ENCODE measurements around the gene GPC6.

GPC6 gene

DNA sequence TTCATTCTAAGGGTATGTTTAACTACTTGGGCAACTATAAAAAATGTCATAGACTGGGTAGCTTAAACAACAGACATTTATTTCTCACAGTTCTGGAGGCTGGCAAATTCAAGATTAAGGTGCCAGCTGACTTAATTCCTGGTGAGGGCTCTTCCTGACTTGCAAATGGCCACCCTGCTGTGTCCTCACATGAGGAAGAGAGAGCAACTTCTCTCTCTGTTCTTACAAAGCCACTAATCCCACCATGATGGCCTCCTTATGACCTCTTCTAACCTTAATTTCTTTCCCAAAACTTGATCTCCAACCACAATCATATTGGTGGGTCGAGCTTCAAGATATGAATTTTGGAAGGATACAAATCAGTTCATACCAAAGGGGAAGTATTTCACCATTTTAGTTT lies 853.9 kb downstream of the GPC6 start:
- in situ Hi-C loops (cut with MboI; ENCODE audit: low sequenced_read_pairs): no loop called here
- Histone ChIP-seq H3K27me3 (ENCODE audit: low read depth) (no peaks in the 10 kb centered on the region), H3K36me3 (replicated peaks) (no peaks in the 10 kb centered on the region), H3K4me3 (no peak overlapping the region), H3K9me3 (no peaks in the 10 kb centered on the region; the same call in 1 of the 2 replicates), H3K4me1 (no peaks in the 10 kb centered on the region)
- no peak for DNase-seq (ENCODE audit: low spot score in 2 of 2)

DNA sequence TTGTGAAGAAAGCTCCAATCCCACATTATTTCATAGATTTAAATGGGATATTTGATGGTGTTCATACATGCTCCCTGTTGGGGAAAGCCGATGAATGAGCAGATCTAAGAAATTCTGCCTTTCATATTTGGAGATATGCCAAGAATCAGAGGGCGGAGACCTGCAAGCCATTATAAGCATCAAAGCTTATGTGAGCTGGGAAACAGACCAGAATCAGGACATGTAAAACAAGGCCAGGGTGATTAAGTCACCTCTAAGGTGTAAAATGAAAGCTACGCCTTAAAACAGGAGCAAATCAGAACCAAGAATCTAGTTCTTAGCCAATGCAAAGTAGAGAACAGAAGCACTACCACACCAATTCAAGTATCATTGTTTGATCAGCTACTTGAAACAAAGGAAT lies 860.5 kb downstream of the GPC6 start:
- Histone ChIP-seq H3K9me3 (no peaks in the 10 kb centered on the region), H3K27me3 (ENCODE audit: low read depth) (no peaks in the 10 kb centered on the region), H3K36me3 (replicated peaks) (no peaks in the 10 kb centered on the region), H3K4me3 (no peak overlapping the region), H3K4me1 (no peaks in the 10 kb centered on the region; the same call in 1 of the 2 replicates)
- in situ Hi-C loops (cut with MboI; ENCODE audit: low sequenced_read_pairs): no loop called here
- DNase-seq (ENCODE audit: low spot score in 2 of 2): no peak

DNA sequence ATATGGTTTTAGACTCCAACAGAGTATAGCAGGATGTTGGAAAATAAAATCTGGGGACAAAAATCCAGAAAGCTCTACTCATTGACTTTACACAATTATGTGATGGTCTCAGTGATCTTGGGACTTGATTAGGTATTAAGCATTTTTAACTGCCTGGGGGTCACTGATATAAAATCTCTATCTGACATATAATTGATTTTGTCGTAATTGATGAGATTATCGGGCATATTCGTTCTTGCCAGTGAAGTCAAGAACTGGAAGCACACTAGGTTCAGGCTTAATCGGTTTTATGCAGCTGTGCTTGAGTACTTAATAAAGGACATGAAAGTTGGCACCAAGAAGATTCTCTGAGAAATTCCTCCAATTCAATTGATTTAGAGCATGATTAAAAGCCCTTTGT lies 862.1 kb downstream of the GPC6 start:
- in situ Hi-C loops (cut with MboI; ENCODE audit: low sequenced_read_pairs): no loop called here
- Histone ChIP-seq H3K4me1 (no peaks in the 10 kb centered on the region; the same call in 1 of the 2 replicates), H3K4me3 (no peak overlapping the region), H3K36me3 (replicated peaks) (no peaks in the 10 kb centered on the region), H3K27me3 (ENCODE audit: low read depth) (no peaks in the 10 kb centered on the region), H3K9me3 (peaks cover 2% of the 10 kb centered on the region; the same call in 1 of the 2 replicates)
- DNase-seq (ENCODE audit: low spot score in 2 of 2): no peak

DNA sequence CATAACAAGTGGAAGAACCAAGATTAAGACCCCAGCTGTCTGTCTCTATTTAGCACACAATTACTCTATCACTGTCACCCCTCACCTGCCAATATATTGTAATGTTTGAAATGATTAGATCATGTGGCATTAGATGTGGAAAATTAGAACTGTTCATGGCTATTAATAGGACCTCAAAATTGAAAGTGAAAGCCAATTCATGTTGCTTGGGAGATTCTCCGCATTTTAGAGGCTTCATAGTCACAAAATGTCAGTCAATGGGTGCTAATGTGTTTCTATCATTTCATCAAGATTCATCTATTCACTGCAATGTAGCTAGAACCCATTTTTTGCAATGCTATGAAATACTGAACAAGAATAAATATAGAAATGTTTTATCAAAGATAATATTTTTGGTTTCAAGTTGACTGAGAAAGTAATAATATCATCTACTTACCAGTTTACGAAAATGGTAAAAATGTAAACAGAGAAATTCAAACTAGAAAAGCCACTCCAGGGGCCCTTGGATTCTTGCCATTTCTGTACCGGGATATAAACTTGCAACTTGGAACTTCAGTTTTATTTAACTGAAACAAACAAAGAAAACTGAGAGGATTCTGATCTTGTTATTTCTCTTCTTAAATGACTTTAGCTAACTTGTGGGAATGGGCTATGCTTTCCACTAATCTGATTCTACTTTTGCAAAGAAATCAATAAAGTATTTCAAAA lies 864.3 kb downstream of the GPC6 start:
- no peak for DNase-seq (ENCODE audit: low spot score in 2 of 2)
- Histone ChIP-seq H3K27me3 (ENCODE audit: low read depth) (no peaks in the 10 kb centered on the region), H3K9me3 (peaks cover 2% of the 10 kb centered on the region; the same call in 1 of the 2 replicates), H3K36me3 (replicated peaks) (no peaks in the 10 kb centered on the region), H3K4me3 (no peak overlapping the region), H3K4me1 (no peaks in the 10 kb centered on the region; the same call in 1 of the 2 replicates)
- in situ Hi-C loops (cut with MboI; ENCODE audit: low sequenced_read_pairs): no loop called here

DNA sequence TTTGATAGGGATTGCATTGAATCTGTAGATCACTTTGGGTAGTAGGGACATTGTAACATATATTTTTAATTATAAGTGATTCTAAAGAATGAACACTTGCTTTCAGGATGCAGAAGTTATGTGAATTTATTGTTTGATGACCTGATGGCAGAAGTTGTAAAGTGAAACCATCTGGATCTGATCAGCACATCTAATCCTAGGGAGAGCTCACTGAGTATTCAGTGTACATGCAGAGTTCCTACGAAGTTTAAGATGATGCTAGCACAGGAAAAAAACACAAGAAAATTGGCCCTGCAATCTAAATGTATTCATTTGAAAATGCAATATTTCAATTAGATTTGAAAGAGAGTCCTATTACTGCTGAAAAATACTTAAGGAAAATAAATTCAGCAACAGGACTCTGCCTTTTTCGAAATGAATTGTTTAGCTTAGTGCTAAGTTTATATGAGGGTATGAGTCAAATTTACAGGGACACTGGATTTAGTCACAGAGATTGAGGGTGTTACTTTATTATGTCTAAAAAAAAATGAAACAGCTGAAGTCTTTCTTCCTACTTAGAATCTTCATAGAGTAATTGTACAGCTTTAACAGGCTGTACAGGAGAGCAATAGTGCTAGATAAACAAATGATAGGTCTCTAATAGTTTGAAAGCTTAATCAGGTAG lies 867.2 kb downstream of the GPC6 start:
- no peak overlapping the region for H3K4me3 ChIP-seq
- in situ Hi-C loops (cut with MboI; ENCODE audit: low sequenced_read_pairs): no loop called here
- no peaks in the 10 kb centered on the region for H3K36me3 ChIP-seq (replicated peaks)
- H3K27me3 ChIP-seq (ENCODE audit: low read depth): no peaks in the 10 kb centered on the region
- no peaks in the 10 kb centered on the region for H3K4me1 ChIP-seq
- no peak for DNase-seq (ENCODE audit: low spot score in 2 of 2)
- H3K9me3 ChIP-seq: peaks cover 2% of the 10 kb centered on the region; the same call in 1 of the 2 replicates

DNA sequence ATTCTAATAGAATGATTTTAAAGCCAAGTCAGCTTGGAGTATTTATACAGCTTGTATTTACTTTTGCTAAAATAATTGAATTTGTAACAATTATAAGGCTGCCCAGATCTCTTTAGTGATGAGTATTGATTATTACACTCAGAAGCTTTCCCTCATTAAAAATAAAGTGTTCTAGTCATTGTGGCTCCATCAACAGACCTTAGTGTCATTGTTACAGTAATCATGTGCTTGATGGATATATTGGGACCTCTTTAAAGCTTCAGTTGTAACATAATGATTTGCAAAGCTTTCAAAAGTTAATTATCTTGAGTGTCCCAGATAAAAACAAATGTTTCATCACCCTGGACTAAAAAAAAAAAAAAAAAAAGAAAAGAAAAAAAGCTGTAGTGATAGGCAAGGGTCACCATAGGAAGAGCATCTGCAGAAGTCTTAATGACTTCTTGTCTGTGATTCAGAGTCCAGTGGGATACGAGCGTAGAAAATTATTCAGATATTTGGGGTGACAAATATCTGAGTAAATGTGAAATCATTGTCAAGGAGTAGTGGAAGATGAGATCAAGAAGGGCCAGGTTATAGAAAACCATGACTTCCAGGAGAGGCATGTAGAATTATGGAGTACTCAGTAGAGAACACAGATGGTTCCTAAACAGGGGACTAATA lies 883.2 kb downstream of the GPC6 start:
- in situ Hi-C loops (cut with MboI; ENCODE audit: low sequenced_read_pairs): no loop called here

DNA sequence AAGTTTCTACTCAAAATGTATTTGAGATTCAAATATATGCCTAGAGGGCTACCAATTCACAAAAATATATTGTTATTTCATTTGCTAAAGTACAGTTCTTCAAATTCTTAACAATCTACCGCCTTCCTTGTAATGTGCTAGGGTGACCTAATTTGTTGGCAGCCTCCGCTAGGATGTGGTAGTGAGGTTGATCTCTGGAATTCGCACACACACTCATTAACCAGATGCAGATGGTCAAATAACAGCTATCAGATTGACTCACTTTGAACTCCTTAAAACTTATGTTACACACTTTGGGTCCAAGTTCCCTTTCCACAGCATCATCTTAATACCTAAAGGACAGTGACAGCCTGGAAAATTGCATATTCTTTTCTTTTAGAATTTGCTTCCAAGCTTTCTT lies 885.6 kb downstream of the GPC6 start:
- in situ Hi-C loops (cut with MboI; ENCODE audit: low sequenced_read_pairs): no loop called here
- H3K36me3 ChIP-seq (replicated peaks): no peaks in the 10 kb centered on the region
- peaks cover 4% of the 10 kb centered on the region for H3K4me1 ChIP-seq
- no peak overlapping the region for H3K4me3 ChIP-seq
- H3K27me3 ChIP-seq (ENCODE audit: low read depth): no peaks in the 10 kb centered on the region
- no peaks in the 10 kb centered on the region for H3K9me3 ChIP-seq
- DNase-seq (ENCODE audit: low spot score in 2 of 2): no peak

More for the DNA sequence above, 883.2 kb downstream of the GPC6 start:
- Histone ChIP-seq H3K4me3 (no peak overlapping the region), H3K36me3 (replicated peaks) (no peaks in the 10 kb centered on the region), H3K4me1 (peaks cover 4% of the 10 kb centered on the region), H3K9me3 (no peaks in the 10 kb centered on the region), H3K27me3 (ENCODE audit: low read depth) (no peaks in the 10 kb centered on the region)
- no peak for DNase-seq (ENCODE audit: low spot score in 2 of 2)

DNA sequence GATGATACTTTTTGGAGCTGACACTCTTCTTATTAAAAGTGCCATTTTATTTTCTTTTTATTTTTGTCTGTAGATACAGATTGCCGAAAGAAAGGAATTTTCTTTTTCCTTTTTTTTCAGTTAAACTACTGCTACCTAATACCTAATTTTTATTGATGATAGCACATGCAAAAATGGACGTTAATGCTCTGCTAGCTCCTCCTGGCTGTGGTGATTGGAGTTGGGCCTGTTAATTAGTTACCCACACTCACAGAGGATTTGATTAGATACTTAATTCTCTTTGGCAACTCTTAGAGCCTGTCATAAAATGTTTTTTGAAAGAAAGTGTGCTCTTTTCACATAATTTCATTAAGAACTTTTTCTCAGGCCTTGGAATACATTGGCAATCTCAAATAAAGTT lies 886.1 kb downstream of the GPC6 start:
- no peaks in the 10 kb centered on the region for H3K36me3 ChIP-seq (replicated peaks)
- peaks cover 4% of the 10 kb centered on the region for H3K4me1 ChIP-seq
- no peak for DNase-seq (ENCODE audit: low spot score in 2 of 2)
- H3K27me3 ChIP-seq (ENCODE audit: low read depth): no peaks in the 10 kb centered on the region
- in situ Hi-C loops (cut with MboI; ENCODE audit: low sequenced_read_pairs): no loop called here
- H3K4me3 ChIP-seq: no peak overlapping the region
- no peaks in the 10 kb centered on the region for H3K9me3 ChIP-seq

DNA sequence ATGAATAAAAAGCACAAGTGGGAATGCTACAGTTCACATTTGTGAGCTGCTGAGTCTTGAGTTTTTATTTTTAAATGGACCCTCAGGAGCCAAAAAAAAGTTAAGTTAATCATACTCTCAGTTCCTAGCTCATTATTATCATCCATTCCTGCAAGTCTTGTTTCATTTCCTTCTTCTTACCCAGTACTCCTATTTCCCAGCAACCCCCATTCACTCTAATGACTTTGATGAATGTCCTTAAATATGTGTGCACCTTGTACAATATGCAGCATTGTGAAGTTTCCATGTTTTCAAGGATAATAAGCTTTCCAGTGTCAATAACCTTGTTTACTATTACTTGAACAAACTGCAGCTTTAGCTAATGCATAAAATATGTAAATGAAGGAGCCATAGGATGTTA lies 886.6 kb downstream of the GPC6 start:
- in situ Hi-C loops (cut with MboI; ENCODE audit: low sequenced_read_pairs): no loop called here
- Histone ChIP-seq H3K4me3 (no peak overlapping the region), H3K4me1 (peaks cover 4% of the 10 kb centered on the region), H3K9me3 (no peaks in the 10 kb centered on the region), H3K36me3 (replicated peaks) (no peaks in the 10 kb centered on the region), H3K27me3 (ENCODE audit: low read depth) (no peaks in the 10 kb centered on the region)
- no peak for DNase-seq (ENCODE audit: low spot score in 2 of 2)

DNA sequence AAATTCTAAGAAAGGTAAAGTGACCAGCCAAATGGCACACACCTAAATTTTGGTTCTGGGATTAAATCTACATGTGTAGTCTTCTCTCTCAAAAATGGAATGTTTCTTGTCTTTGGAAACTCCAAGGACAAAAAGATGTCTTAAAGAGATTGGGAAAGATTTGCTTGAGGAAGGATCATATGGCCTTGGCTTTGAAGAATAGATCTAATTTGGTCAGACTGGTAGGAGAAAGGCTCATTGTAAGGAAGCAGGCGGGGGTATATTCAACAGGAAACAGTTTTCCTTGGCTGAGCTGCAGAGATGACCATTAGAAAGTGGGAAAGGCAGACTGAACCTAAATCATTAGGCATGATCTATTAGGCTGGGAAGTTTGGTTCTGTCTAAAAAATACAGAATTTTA lies 887.6 kb downstream of the GPC6 start:
- in situ Hi-C loops (cut with MboI; ENCODE audit: low sequenced_read_pairs): no loop called here
- Histone ChIP-seq H3K36me3 (replicated peaks) (no peaks in the 10 kb centered on the region), H3K4me1 (peaks cover 4% of the 10 kb centered on the region), H3K9me3 (no peaks in the 10 kb centered on the region), H3K27me3 (ENCODE audit: low read depth) (no peaks in the 10 kb centered on the region), H3K4me3 (no peak overlapping the region)
- no peak for DNase-seq (ENCODE audit: low spot score in 2 of 2)

DNA sequence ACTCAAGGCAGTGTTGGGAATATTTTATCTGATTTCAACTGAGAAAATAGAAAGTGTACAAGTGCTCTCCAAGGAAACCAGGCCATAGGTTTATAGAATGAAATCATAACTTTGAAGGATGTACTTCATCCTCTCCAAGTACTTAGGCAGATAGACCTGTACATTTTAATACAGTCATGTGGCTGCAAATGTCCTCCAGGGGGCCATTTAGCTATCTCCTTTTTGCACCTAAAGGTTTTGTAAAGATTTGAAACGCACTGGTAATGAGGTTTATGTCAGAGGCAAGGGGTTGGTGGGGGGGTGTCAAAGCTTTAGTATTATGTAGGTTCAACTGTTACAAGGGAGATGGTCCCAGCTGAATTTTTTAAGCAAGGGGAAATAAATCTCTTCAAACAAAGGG lies 888.4 kb downstream of the GPC6 start:
- no peaks in the 10 kb centered on the region for H3K9me3 ChIP-seq
- peaks cover 4% of the 10 kb centered on the region for H3K4me1 ChIP-seq
- peak in 1 of 2 experiments; percentile 13 for DNase-seq (ENCODE audit: low spot score in 2 of 2)
- H3K36me3 ChIP-seq (replicated peaks): no peaks in the 10 kb centered on the region
- no peak overlapping the region for H3K4me3 ChIP-seq
- in situ Hi-C loops (cut with MboI; ENCODE audit: low sequenced_read_pairs): no loop called here
- no peaks in the 10 kb centered on the region for H3K27me3 ChIP-seq (ENCODE audit: low read depth)

DNA sequence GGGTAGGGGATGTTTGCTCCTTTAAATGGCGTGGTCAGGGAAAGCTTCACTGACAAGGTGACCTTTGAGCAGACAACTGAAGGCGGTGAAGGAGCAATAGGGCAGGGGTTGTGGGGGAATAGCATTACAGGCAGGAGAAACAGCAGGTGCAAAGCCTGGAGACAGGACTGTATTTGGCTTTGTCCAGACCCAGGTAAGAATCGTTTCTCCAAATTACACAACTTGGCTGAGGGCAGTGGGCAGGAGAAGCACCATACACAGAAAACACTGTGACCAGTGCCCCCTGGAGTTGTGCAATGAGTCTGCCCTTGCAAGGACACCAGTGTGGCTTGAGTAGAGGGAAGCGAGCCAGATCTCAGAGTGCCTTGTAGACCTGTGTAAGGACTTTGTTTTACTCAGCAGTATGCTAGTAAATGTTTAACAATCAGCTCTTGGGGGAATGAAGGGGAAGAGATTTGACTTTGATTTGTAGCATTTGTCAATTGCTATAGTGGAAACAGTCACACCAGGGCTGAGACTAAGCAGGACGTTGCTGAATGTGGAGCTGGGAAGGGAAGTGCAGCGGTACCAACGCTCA lies 892.8 kb downstream of the GPC6 start:
- in situ Hi-C loops (cut with MboI; ENCODE audit: low sequenced_read_pairs): no loop called here
- Histone ChIP-seq H3K36me3 (replicated peaks) (no peaks in the 10 kb centered on the region), H3K4me1 (peaks cover 8% of the 10 kb centered on the region; the same call in 1 of the 2 replicates), H3K27me3 (ENCODE audit: low read depth) (no peaks in the 10 kb centered on the region), H3K4me3 (no peak overlapping the region), H3K9me3 (no peaks in the 10 kb centered on the region)
- no peak for DNase-seq (ENCODE audit: low spot score in 2 of 2)

DNA sequence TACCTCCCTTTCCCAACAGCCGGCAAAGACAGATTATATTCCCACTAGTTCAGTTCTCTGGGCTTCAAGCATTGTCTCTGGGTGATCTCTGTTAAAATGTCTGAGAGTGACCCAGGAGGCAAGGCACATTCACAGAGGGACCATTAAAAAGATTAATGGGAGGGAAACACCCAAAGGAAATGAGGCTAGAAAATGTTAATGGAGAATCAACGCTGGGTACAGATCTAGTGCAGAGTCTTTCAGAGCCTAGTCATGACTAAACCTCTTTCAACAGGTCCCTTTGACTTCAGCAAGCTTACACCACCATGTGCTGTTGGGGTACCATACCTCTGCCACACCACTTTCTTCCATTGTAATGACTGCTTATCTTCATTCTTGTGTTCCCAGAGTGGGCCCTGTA lies 894.3 kb downstream of the GPC6 start:
- Histone ChIP-seq H3K27me3 (ENCODE audit: low read depth) (no peaks in the 10 kb centered on the region), H3K9me3 (no peaks in the 10 kb centered on the region), H3K36me3 (replicated peaks) (no peaks in the 10 kb centered on the region), H3K4me3 (no peak overlapping the region), H3K4me1 (peaks cover 8% of the 10 kb centered on the region; the same call in 1 of the 2 replicates)
- no peak for DNase-seq (ENCODE audit: low spot score in 2 of 2)
- in situ Hi-C loops (cut with MboI; ENCODE audit: low sequenced_read_pairs): no loop called here

DNA sequence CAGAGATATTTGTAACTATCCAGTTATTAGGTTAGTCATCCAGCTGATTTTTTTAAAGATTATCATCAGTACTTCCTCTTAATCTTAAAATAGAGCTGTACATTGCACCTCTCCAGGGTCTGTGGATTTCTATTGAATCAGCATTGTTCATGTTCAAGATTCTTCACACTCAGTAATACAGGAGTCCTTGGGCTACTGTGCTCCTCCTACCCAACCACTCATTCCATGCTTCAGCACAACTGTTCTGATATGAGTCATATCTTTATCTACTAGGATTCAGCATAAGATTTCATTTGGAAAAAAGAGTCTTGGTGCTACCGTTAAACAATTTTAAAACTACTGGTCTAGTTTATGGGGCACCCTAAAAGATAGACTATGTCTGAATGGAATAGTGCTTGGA lies 895.1 kb downstream of the GPC6 start:
- Histone ChIP-seq H3K4me3 (no peak overlapping the region), H3K36me3 (replicated peaks) (no peaks in the 10 kb centered on the region), H3K4me1 (peaks cover 8% of the 10 kb centered on the region; the same call in 1 of the 2 replicates), H3K9me3 (no peaks in the 10 kb centered on the region), H3K27me3 (ENCODE audit: low read depth) (no peaks in the 10 kb centered on the region)
- DNase-seq (ENCODE audit: low spot score in 2 of 2): no peak
- in situ Hi-C loops (cut with MboI; ENCODE audit: low sequenced_read_pairs): no loop called here

All from HAP-1 (cell line).